Astrocyte of the cerebellum (primary cell): Measurements from ENCODE around the gene FCN1.

Experiments
- DNase-seq: peaks from one replicate; pipeline ENCODE4 v3.0.0-alpha.2; 2011; ENCODE audit warnings: low read depth
- H3K4me3 ChIP-seq: 2 replicates; pipeline ENCODE4 v1.5.1; 2011; ENCODE audit warnings: mild to moderate bottlenecking, low read depth, low read length, moderate library complexity
- in situ Hi-C: cut with HindIII; loops from 2 replicates; pipeline ENCODE4 v1.10.0; 2017; ENCODE audit warnings: low sequenced_read_pairs
- TF ChIP-seq, protein P1 (sequence below): IDR thresholded peaks from 2 replicates; pipeline ENCODE4 v1.5.1; 2012; ENCODE audit warnings: low read length, low read depth, moderate library complexity, mild to moderate bottlenecking; ENCODE audit errors: missing control alignments

The FCN1 gene

DNA sequence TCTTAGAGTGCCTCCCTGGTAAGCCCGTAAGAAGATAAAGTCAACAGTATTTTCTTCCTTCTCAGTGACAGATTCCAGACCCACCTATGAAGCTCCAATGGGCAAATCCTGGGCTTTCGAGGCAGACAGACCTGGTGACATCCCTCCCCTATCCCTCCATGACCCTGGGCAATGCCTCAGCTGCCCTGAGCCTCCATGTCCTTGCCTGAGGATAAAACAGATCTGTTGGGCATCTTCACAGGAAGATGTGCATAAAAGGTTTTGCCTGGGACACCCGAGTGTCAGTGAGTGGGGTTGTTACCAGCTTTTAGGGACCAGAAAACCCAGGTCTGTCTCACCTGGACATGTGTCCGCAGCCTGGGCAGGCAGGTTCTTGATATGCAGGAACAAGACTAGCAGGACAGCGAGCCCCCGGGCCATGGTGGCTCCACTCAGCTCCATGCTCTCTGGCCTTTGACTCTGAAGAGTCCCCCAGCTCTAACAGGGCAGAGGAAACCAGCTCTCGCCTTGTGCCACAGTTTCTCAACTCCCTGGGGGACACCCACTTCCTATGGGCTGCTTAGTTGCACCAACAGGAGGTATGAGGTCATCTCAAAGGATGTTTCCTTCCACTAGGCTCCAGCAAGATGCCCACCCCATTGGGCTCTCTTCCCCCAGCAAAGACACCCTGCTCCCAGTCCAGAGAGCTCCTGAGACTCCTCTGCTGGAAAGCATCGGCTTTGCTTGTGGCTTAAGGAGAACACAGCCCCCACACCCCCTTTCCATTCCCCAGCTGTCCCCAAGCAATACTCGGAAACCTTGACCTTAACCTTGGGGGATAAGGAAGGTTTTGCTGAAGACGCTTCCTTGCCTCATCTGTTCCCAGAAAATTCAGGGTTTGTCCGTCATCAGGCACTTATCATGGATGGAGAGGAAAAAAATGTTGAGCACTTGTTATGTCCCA is at the start of gene FCN1:
Gene FCN1 (minus strand): TSS at position 482 of the 943 bp plus-strand sequence. CDS start 41 bp downstream, at position 441.
- H3K4me3 ChIP-seq: no peak within 1 kb of the TSS
- DNase-seq: no peak
- TF ChIP-seq, protein P1, sequence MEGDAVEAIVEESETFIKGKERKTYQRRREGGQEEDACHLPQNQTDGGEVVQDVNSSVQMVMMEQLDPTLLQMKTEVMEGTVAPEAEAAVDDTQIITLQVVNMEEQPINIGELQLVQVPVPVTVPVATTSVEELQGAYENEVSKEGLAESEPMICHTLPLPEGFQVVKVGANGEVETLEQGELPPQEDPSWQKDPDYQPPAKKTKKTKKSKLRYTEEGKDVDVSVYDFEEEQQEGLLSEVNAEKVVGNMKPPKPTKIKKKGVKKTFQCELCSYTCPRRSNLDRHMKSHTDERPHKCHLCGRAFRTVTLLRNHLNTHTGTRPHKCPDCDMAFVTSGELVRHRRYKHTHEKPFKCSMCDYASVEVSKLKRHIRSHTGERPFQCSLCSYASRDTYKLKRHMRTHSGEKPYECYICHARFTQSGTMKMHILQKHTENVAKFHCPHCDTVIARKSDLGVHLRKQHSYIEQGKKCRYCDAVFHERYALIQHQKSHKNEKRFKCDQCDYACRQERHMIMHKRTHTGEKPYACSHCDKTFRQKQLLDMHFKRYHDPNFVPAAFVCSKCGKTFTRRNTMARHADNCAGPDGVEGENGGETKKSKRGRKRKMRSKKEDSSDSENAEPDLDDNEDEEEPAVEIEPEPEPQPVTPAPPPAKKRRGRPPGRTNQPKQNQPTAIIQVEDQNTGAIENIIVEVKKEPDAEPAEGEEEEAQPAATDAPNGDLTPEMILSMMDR: no peak
- in situ Hi-C loops: no loop called here

DNA sequence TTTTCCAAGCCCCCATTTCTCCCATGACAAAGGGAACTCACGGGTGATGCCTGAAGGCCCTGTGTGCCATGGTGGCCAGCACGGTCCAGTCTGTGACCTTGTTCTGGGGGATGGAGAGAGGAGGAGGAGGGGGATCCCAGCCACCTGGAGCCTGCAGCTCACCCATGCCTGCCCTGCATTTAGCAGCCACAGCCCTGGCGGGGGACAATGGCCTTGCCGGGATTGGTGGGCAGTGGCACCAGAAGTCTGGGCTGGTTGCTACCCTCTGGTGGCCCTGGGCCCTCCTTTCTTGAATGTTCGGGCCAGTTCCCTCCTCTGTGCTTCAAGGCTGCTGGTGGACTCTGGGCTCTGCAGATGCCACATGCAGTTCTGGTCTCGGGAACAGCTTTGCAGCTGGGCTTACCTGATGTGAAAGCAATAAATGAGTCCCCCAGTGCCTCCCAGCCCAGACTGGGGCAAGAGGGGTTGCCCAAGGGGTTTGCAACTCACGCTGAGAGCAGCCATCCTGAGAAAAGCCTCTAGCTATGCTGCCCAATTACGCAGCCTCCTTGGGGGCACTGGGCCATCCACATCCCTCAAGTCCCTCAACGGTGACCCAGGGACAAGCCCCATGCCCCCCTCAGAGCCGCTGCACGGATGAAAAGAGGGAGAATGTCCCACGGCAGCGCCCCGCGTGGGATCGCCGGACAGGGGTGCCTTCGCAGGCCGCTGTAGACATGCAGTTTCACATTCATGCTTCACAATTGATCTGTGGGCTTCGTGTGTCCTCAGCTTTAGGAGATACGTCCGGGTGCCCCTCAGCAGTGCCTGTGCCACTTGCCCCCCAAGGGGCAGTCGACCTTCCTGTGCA is 49.2 kb upstream of the FCN1 start:
- H3K4me3 ChIP-seq: no peak overlapping the region
- in situ Hi-C loops: no loop called here
- TF ChIP-seq, protein P1: no peak
- DNase-seq: no peak

DNA sequence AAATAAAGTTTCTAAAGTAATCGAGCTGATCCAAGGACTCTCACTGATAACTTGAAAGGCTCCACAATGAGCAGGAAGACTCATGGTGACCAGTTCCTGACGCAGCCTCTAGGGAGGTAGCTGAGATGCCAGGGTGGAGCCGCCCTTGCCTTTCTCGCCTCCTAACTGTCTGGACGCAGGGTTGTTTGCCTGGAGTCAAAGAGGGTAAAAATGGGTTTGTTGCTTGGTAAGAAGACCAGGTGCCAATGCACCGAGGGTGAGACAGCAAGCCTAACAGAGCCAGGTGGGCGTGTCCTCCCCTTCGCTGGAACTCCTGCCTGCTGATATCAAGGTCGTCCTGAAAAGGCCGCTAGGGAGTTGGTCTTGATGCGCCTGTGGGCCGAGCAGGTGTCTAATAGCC is 48.6 kb upstream of the FCN1 start:
- DNase-seq: no peak
- TF ChIP-seq, protein P1: no peak
- H3K4me3 ChIP-seq: no peak overlapping the region
- in situ Hi-C loops: no loop called here

DNA sequence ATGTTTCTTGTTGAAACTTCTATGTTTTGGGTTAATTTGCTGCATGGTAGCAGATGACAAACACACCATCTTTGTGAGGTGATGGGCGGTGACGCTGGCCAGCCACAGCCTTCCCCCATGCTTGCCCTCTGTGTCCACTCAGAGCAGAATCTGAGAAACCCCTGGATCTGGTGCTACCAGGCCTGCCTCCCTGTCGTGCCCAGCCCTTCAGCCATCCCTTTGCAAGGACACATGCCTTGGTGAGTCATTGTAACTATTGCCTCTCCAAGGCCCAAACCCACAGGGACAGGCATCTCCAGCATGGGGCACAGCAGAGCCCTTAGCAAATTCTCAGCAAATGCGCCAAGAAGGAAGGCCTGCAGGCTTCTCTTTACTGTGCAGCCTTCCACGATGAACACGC is 48.1 kb upstream of the FCN1 start:
- H3K4me3 ChIP-seq: no peak overlapping the region
- in situ Hi-C loops: no loop called here
- TF ChIP-seq, protein P1: no peak

DNA sequence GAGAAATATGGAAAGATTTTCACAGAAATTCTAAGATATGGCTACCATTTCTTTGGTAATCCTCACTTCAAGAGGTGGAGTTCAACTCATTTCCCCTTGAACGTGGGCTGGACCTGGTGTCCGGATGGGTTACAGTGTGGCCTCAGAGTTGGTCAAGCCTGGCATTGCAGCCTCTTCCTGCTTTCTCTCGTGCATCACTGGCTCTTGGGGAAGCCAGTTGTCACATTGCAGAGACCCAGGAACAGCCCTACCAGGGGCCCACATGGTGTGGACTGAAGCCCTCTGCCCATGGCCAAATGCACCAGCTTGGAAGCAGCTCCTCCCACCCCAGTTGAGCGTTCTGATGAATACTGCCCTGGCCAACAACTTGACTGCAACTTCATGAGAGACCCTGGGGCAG is 47.7 kb upstream of the FCN1 start:
- no peak overlapping the region for H3K4me3 ChIP-seq
- TF ChIP-seq, protein P1: no peak
- DNase-seq: no peak
- in situ Hi-C loops: no loop called here

More for the DNA sequence above, 48.1 kb upstream of the FCN1 start:
- no peak for DNase-seq

DNA sequence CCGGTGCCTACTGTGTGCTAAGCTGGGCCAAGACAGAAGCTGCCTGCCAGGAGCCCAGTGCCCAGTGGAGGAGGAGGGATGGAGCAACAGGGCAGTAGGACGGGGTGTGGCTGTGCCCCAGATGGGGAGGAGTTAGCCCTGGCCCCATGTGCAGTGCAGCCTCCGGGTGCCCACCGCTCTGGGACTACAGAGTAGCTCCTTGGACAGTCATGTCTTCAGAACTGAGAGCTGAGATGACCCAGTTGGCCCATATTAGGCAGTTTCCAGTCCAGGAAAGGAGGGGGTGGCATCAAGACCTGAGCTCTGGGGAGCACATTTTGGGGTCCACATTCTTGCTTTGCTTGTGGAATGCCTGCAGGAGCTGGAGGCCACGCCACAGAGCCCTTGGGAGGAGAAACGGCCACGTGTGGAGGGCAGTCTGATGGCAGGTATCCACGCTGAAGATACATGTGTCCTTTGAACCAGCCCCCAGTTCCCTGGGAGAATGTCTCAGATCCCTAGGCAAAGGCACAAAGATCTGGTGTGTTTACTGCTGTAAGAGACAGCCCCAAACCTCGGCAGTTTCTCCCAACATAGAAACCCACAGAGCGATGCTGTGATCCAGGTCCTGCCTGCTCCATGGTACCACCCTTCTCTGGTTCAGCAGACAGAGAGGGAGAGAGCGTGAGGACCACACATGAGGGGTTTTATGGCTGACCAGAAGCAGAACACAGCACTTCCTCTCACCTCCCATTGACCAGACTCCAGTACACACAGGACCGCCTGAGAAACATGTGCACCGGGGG is 46.8 kb upstream of the FCN1 start:
- no peak overlapping the region for H3K4me3 ChIP-seq
- TF ChIP-seq, protein P1: no peak
- in situ Hi-C loops: no loop called here
- DNase-seq: no peak
